Epidermal melanocyte (primary cell): ENCODE results near the gene TTC6.

Experiments used
- DNase-seq: peaks from one replicate; pipeline ENCODE4 v3.0.0; 2011; ENCODE audit warnings: low spot score; ENCODE audit not compliant: insufficient read length

TTC6 gene

GRCh38 chr14:37584211-37585100 lies 11.0 kb upstream of the TTC6 start:
- DNase-seq = no peak

DNA sequence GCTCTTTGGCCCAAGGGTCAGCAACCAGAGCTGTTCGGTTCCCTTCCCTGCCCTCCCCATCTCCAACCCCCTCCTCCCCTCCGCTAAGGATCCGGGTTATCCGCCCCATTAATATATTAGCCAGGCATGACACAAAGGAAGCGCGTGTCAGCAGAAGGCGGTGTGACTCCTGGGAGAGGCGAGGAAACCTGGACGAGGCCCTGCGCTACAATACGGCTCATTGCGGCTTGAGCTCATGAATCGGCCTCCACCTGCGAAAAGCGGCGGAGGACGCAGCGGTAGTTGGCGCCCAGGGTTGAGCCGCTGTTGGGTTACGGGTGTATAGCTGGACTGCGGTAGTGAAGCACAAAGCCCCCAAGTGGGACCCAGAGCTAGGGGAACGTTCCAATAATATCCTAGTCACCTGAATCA lies 10.3 kb upstream of the TTC6 start:
- DNase-seq = no peak

- no peak for DNase-seq
These were observed 9.2 kb upstream of the TTC6 start for GRCh38 chr14:37585971-37586796.

DNA sequence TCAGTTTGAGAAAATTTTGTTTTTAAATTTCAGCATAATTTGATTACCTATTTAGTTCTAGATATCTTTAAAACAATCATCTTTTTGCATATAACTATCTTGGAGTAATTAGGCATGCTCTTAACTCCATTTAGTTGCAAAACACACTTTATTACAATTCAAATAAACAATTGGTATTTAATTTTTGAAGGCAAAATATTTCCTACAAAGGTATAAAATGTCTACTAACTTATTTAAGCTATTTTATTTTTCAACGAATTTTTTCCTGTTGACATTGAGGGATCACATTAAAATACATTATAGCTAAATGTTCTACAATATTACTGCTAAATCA lies 8.7 kb upstream of the TTC6 start:
- DNase-seq = no peak

GRCh38 chr14:37587131-37587803 lies 8.2 kb upstream of the TTC6 start:
- DNase-seq = no peak

DNA sequence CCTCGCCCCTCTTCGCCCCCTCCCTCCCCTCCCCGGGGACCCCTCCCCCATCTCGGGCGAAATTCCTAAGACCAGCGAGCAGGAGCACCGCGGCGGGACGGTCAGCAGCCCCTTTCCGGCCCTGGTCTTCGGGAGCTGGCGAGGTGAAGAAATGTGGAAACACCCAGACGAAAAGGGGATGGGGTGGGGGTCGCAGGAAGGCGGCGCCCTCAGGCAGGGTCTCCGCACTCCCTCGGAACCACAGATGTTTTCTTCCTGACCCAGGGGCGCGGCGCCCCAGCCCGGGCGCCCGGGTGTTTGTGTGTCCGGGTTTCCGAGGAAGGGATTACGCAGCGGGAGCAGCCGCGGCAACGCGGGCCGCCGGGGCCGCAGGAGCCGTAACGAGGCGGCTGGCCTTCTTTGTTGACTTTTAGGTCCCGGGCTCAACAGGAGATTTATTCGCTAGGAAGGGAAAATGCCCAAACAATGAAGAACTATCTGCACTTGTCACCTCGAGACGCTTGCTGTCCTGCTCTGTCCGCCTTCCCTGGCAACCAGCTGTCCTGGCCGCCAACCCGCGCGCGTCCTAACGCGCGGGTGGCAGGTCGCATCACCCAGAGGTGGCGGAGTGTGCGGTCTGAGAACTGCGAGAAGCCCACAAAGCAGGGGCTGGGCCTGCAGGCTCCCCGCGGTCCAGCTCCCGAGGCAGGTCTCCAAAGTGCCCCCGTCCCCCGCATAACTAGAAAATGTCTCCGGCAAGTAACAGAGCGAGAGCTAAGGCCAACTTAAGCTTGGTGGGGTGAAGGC lies 7.4 kb upstream of the TTC6 start:
- DNase-seq = no peak

GRCh38 chr14:37588667-37588955 lies 6.8 kb upstream of the TTC6 start:
- no peak for DNase-seq

- no peak for DNase-seq
These were observed 6.3 kb upstream of the TTC6 start for GRCh38 chr14:37588956-37589714.

- no peak for DNase-seq
These were observed 5.6 kb upstream of the TTC6 start for GRCh38 chr14:37589715-37590427.

DNA sequence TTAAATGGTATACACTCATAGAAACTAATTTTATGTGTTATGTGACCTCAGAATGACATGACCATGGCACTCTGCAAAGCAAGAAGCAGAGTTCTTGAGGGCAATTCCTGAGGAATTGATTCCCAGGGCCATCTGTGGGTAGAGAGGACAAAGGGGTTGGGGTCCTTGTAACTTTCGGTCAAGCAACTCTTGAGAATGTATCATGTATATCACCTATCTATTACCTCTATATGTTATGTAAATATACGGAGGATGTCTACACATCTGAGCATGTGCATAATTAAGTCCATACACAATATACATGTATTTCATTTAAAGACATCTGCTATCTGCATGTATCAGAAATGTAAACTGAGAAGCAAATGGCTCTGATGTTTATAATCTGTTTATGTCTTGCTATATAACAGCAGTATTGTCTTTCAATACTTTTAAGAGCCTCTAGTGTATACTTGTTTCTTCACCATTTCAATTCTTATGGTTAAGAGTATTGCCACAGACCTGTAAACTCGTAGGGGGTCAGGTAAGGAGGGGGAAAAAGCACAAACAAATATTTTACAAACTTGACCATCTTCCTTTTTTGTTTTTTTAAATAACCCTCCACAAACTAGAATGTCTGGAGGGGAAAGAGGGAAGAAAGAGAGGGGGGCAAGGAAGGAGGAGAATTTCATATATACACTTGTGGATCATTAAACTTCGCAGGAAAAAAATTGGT lies 4.8 kb upstream of the TTC6 start:
- no peak for DNase-seq

GRCh38 chr14:37591311-37591940 lies 4.0 kb upstream of the TTC6 start:
- no peak for DNase-seq

DNA sequence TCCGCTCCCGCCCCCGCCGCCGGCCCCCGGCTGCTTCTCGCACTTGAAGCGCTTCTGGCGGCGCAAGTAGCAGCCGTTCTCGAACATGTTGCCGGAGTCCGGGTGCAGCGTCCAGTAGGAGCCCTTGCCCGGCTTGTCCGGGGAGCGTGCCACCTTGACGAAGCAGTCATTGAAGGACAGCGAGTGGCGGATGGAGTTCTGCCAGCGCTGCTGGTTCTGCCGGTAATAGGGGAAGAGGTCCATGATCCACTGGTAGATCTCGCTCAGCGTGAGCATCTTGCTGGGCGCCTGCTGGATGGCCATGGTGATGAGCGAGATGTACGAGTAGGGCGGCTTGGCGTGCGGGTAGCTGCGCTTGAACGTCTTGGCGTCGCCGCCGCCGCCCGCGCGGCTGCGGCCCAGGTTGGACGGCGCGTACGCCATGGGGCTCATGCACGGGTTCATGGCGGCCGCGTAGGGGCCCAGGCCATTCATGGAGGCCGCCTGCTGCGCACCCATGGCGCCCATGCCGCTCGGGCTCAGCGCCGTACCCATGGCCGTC lies 3.4 kb upstream of the TTC6 start:
- DNase-seq = no peak

- DNase-seq = no peak
These were observed 2.7 kb upstream of the TTC6 start for GRCh38 chr14:37592482-37593408.

- DNase-seq = no peak
These were observed 1.8 kb upstream of the TTC6 start for GRCh38 chr14:37593511-37594237.

DNA sequence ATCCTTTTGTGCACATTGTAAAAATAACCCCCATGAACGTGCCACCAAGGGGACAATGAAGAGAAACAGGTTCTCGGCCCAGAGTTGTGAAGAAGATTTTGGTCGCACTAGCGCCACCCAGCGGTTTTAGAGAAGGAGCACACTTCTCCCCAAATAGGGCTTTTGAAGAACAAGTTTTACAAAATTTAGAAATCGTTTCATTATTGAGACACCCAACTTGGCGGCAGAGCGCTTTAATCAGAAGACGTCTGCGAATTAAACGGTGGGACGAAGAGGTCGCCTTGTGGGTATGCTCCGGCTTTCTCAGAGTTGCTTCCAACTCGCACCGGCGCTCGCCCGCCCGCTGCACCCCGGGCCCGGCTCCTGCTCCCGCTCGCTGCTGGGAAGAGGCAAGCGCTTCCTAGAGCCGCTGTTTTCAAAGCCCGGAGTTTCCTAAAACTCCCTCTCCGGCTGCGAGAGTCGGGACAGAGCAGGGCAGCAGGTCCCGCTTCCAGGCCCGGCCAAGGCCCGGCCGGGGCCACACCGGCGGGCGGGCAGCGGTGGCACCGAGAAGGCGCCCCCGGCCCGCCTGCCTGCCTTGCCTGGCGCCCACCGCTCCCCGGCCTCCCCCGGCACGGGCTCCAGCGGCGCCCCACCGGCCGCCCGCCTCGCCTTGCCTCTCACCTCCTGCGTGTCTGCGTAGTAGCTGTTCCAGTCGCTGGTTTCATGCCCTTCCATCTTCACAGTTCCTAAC lies 1.0 kb upstream of the TTC6 start:
- DNase-seq = peak; percentile 77
